H9 (cell line): Measurements from ENCODE around the gene NUAK2. TPM values are rescaled to one million over a fixed set of nuclear protein-coding genes. Genes with fewer than 3 reads are reported as not detected.
A peak's percentile ranks its signal among the peaks of the same experiment; 100 is the strongest.

Experiments
- DNase-seq: peaks from one replicate; pipeline ENCODE4 v3.0.0-alpha.2; 2017
- H2AFZ ChIP-seq: one replicate; pipeline ENCODE4 v1.6.1; 2013; ENCODE audit warnings: mild to moderate bottlenecking, low read length, control low read depth, moderate library complexity
- H2AK5ac ChIP-seq: 2 replicates; pipeline ENCODE4 v1.6.1; 2013; ENCODE audit warnings: low read length, control low read depth, mixed read lengths; ENCODE audit not compliant: insufficient read length
- H2BK120ac ChIP-seq: one replicate; pipeline ENCODE4 v1.6.1; 2013; ENCODE audit warnings: low read depth, mild to moderate bottlenecking, low read length, control low read depth, inconsistent platforms; ENCODE audit not compliant: poor library complexity, severe bottlenecking
- H2BK12ac ChIP-seq: 2 replicates; pipeline ENCODE4 v1.6.1; 2013; ENCODE audit warnings: low read length, control low read depth, mixed read lengths, low read depth; ENCODE audit not compliant: insufficient read length
- H2BK15ac ChIP-seq: 2 replicates; pipeline ENCODE4 v1.6.1; 2013; ENCODE audit warnings: low read depth, low read length, control low read depth
- H2BK20ac ChIP-seq: one replicate; pipeline ENCODE4 v1.6.1; 2013; ENCODE audit warnings: low read depth, mild to moderate bottlenecking, low read length, control low read depth, inconsistent platforms; ENCODE audit not compliant: poor library complexity, severe bottlenecking
- H2BK5ac ChIP-seq: 2 replicates; pipeline ENCODE4 v1.6.1; 2013; ENCODE audit warnings: low read length, control low read depth, mixed read lengths; ENCODE audit not compliant: insufficient read length
- H3K14ac ChIP-seq: 2 replicates; pipeline ENCODE4 v1.6.1; 2013; ENCODE audit warnings: low read length, control low read depth; ENCODE audit not compliant: insufficient read depth
- H3K18ac ChIP-seq: 2 replicates; pipeline ENCODE4 v1.6.1; 2013; ENCODE audit warnings: low read depth, mild to moderate bottlenecking, mixed read lengths, low read length, control low read depth; ENCODE audit not compliant: insufficient read length
- H3K23ac ChIP-seq: 2 replicates; pipeline ENCODE4 v1.6.1; 2013; ENCODE audit warnings: low read length, control low read depth, mixed read lengths, low read depth; ENCODE audit not compliant: insufficient read length
- H3K23me2 ChIP-seq: 2 replicates; pipeline ENCODE4 v1.6.1; 2013; ENCODE audit warnings: low read depth, mild to moderate bottlenecking, mixed read lengths, low read length, control low read depth; ENCODE audit not compliant: insufficient read length, poor library complexity, severe bottlenecking
- H3K27ac ChIP-seq: 2 replicates; pipeline ENCODE4 v1.5.1; 2013; ENCODE audit warnings: low read length, control low read depth, mixed read lengths, low read depth; ENCODE audit not compliant: insufficient read length
- H3K27me3 ChIP-seq: 2 replicates; pipeline ENCODE4 v1.6.1; 2013; ENCODE audit warnings: low read length, control low read depth, inconsistent platforms; ENCODE audit not compliant: insufficient read depth
- H3K4ac ChIP-seq: 2 replicates; pipeline ENCODE4 v1.6.1; 2013; ENCODE audit warnings: low read depth, mild to moderate bottlenecking, control low read depth, inconsistent platforms, low read length, moderate library complexity
- H3K4me1 ChIP-seq: 2 replicates; pipeline ENCODE4 v1.6.1; 2013; ENCODE audit warnings: low read length, control low read depth, inconsistent platforms; ENCODE audit not compliant: insufficient read depth
- H3K4me2 ChIP-seq: 2 replicates; pipeline ENCODE4 v1.6.1; 2013; ENCODE audit warnings: low read length, control low read depth, mixed read lengths; ENCODE audit not compliant: insufficient read length, insufficient read depth
- H3K56ac ChIP-seq: 2 replicates; pipeline ENCODE4 v1.6.1; 2013; ENCODE audit warnings: low read depth, mild to moderate bottlenecking, mixed read lengths, low read length, control low read depth; ENCODE audit not compliant: insufficient read length
- H3K79me1 ChIP-seq: 2 replicates; pipeline ENCODE4 v1.6.1; 2013; ENCODE audit warnings: low read depth, mild to moderate bottlenecking, moderate library complexity, low read length, control low read depth, inconsistent platforms; ENCODE audit not compliant: insufficient read depth, poor library complexity, severe bottlenecking
- H3K79me2 ChIP-seq: 2 replicates; pipeline ENCODE4 v1.6.1; 2013; ENCODE audit warnings: low read length, control low read depth, inconsistent platforms; ENCODE audit not compliant: insufficient read depth
- H3K9ac ChIP-seq: 2 replicates; pipeline ENCODE4 v1.6.1; 2013; ENCODE audit warnings: low read length, control low read depth, mixed read lengths; ENCODE audit not compliant: insufficient read length; ENCODE audit errors: extremely low read depth
- H3K9me3 ChIP-seq: one replicate; pipeline ENCODE4 v1.6.1; 2013; ENCODE audit warnings: low read depth, low read length, inconsistent platforms; ENCODE audit not compliant: control insufficient read depth
- H3T11ph ChIP-seq: one replicate; pipeline ENCODE4 v1.6.1; 2013; ENCODE audit warnings: mild to moderate bottlenecking, low read length, control low read depth, inconsistent platforms
- H4K20me1 ChIP-seq: one replicate; pipeline ENCODE4 v1.6.1; 2013; ENCODE audit not compliant: control insufficient read depth, insufficient read length, insufficient read depth
- H4K5ac ChIP-seq: 2 replicates; pipeline ENCODE4 v1.6.1; 2013; ENCODE audit warnings: low read depth, mild to moderate bottlenecking, mixed read lengths, low read length, control low read depth; ENCODE audit not compliant: insufficient read length
- H4K8ac ChIP-seq: replicated peaks from 2 replicates; pipeline ENCODE4 v1.6.1; 2013; ENCODE audit warnings: low read length, control low read depth, mixed read lengths, low read depth; ENCODE audit not compliant: insufficient read length
- H4K91ac ChIP-seq: 2 replicates; pipeline ENCODE4 v1.6.1; 2013; ENCODE audit warnings: low read depth, mild to moderate bottlenecking, moderate library complexity, mixed read lengths, low read length, control low read depth; ENCODE audit not compliant: insufficient read length
- H3K27ac Mint-ChIP-seq, 3 experiments: 2 replicates in 2 of 3; 3 replicates in 1 of 3; pipeline ENCODE4 v1.8.0; 2020 to 2021; ENCODE audit warnings: mixed read lengths in 3 of 3, mild to moderate bottlenecking in 1 of 3, moderate library complexity in 1 of 3
- H3K27me3 Mint-ChIP-seq: 2 replicates; pipeline ENCODE4 v1.8.0; 2021; ENCODE audit warnings: low read depth, mild to moderate bottlenecking, moderate library complexity, mixed read lengths
- H3K36me3 Mint-ChIP-seq, 3 experiments: 2 replicates in 2 of 3; 3 replicates in 1 of 3; pipeline ENCODE4 v1.8.0; 2020 to 2021; ENCODE audit warnings: low read depth in 3 of 3, mixed read lengths in 3 of 3; ENCODE audit not compliant: insufficient read depth in 1 of 3
- H3K4me1 Mint-ChIP-seq, 2 experiments: 2 replicates each; pipeline ENCODE4 v1.8.0; 2020; ENCODE audit warnings: mixed read lengths in 2 of 2
- H3K4me3 Mint-ChIP-seq, 2 experiments: 2 replicates in 1 of 2; 3 replicates in 1 of 2; pipeline ENCODE4 v1.8.0; 2020 to 2021; ENCODE audit warnings: mild to moderate bottlenecking in 2 of 2, mixed read lengths in 2 of 2, moderate library complexity in 1 of 2
- H3K9me3 Mint-ChIP-seq, 2 experiments: 2 replicates in 1 of 2; 3 replicates in 1 of 2; pipeline ENCODE4 v1.8.0; 2020; ENCODE audit warnings: mild to moderate bottlenecking in 2 of 2, mixed read lengths in 2 of 2, moderate library complexity in 1 of 2
- WGBS: extraction: QIAGEN DNeasy Blood & Tissue Kit; methylation state at CpG from one replicate; pipeline ENCODE4 v1.1.7; 2013; ENCODE audit warnings: missing lambda C conversion rate, low lambda C conversion rate, mixed read lengths; ENCODE audit not compliant: insufficient read length; ENCODE audit errors: extremely low coverage; 5-methylcytosine and 5-hydroxymethylcytosine counted together
- total RNA-seq: library from RNA; stranded (reverse); gene quantifications from 2 replicates; pipeline ENCODE4 v1.2.1, GENCODE V29; 2021
- TF ChIP-seq, protein P1 (sequence below): fragments of 200-600 bp; sonication (generic); conservative IDR thresholded peaks from 3 replicates; pipeline ENCODE4 v1.8.0; 2021; ENCODE audit warnings: antibody characterized with exemption, mild to moderate bottlenecking

Gene NUAK2
- total RNA-seq, 1 experiment from 2014 or later, result 15.4 TPM

DNA sequence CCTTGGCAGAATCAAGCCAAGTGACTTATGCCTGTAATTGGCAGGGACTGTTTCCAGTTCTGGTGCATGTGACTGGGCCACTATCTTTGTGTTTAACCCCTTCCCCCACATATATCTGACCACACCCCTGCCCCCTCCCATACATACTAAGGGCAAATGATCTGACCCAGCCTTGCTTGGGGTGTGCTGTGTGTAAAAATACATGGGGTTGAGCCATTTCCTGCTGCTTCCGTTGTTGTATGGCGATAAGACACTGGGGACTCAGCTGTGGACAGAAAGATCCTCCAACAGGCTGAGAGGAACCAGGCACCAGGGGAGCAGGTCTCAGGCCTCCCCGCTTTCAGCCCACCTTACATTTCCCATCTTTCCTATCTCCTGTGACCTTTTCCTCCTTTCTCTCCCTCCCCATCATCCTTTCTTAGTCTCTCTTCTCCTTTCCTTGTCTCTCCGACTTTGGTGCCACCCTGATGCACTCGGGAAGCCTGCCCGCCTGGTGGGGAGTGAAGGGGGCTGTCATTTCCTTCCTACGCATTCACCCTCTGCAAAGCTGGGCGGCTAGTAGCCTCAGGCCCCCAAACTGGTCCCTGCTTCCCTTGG, 54.1 kb downstream of the NUAK2 start:
- no peaks in the 10 kb centered on the region for H3K9me3 ChIP-seq

More for the DNA sequence above, 54.1 kb downstream of the NUAK2 start:
- Mint-ChIP-seq H3K9me3 (no peaks in the 10 kb centered on the region; a peak in 1 of 5 replicates), H3K4me1 (peaks cover 18 to 29% of the 10 kb centered on the region in 2 experiments), H3K27ac (peak overlapping the region in 1 of 3 experiments; percentile 32; a peak in 2 of 7 replicates), H3K4me3 (no peak overlapping the region), H3K36me3 (peaks cover 0 to 21% (median 16%) of the 10 kb centered on the region in 3 experiments), H3K27me3 (no peaks in the 10 kb centered on the region; the same call in 1 of the 2 replicates)
- no peaks in the 10 kb centered on the region for H4K20me1 ChIP-seq
- no peak overlapping the region for H2BK15ac ChIP-seq
- no peak overlapping the region for H2BK20ac ChIP-seq
- no peaks in the 10 kb centered on the region for H3K23me2 ChIP-seq
- H3K23ac ChIP-seq, result no peak overlapping the region
- no peaks in the 10 kb centered on the region for H3K27me3 ChIP-seq
- H3K9ac ChIP-seq, result no peak overlapping the region
- H4K8ac ChIP-seq, result no peak overlapping the region
- H2BK120ac ChIP-seq, result no peak overlapping the region
- H3K79me1 ChIP-seq, result no peaks in the 10 kb centered on the region
- no peak overlapping the region for H4K91ac ChIP-seq
- no peak overlapping the region for H2BK5ac ChIP-seq
- H3K56ac ChIP-seq, result no peak overlapping the region
- H2BK12ac ChIP-seq, result no peak overlapping the region
- no peak overlapping the region for H2AFZ ChIP-seq
- H4K5ac ChIP-seq, result no peak overlapping the region
- no peak overlapping the region for H2AK5ac ChIP-seq
- peaks cover 3% of the 10 kb centered on the region; the same call in 1 of the 2 replicates for H3K4me1 ChIP-seq
- no peak overlapping the region for H3K18ac ChIP-seq
- TF ChIP-seq, protein P1, sequence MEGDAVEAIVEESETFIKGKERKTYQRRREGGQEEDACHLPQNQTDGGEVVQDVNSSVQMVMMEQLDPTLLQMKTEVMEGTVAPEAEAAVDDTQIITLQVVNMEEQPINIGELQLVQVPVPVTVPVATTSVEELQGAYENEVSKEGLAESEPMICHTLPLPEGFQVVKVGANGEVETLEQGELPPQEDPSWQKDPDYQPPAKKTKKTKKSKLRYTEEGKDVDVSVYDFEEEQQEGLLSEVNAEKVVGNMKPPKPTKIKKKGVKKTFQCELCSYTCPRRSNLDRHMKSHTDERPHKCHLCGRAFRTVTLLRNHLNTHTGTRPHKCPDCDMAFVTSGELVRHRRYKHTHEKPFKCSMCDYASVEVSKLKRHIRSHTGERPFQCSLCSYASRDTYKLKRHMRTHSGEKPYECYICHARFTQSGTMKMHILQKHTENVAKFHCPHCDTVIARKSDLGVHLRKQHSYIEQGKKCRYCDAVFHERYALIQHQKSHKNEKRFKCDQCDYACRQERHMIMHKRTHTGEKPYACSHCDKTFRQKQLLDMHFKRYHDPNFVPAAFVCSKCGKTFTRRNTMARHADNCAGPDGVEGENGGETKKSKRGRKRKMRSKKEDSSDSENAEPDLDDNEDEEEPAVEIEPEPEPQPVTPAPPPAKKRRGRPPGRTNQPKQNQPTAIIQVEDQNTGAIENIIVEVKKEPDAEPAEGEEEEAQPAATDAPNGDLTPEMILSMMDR, result no peak
- no peak for DNase-seq
- no peak overlapping the region for H3K4ac ChIP-seq
- H3K4me2 ChIP-seq, result no peak overlapping the region
- no peak overlapping the region for H3K14ac ChIP-seq
- H3T11ph ChIP-seq, result no peak overlapping the region
- H3K79me2 ChIP-seq, result no peaks in the 10 kb centered on the region
- no peak overlapping the region for H3K27ac ChIP-seq
- no CpG with 5 or more reads among the region's 8 CpGs for WGBS
